ENCODE measurements around the gene GRB2. TPM values are rescaled to one million over a fixed set of nuclear protein-coding genes. Genes with fewer than 3 reads are reported as not detected.

Gene GRB2
- total and polyA plus RNA-seq, 2 experiments from 2014 or later = 89.0 to 112 TPM

DNA sequence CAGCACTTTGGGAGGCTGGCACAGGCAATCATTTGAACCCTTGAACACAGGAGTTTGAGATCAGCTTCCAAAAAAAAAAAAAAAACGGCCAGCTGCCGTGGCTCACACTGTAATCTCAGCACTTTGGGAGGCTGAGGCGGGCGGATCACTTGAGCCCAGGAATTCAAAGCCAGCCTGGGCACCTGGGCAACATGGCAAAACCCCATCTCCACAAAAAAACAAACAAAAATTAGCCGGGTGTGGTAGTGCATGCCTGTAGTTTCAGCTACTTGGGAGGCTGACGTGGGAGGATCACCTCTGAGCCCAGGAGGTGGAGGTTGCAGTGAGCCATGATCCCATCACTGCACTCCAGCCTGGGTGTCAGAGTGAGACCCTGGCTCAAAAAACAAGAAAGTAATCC, 39.0 kb downstream of the GRB2 start:
- no peak for ATAC-seq
- no peaks in the 10 kb centered on the region for H3K9me3 Mint-ChIP-seq
- no peak for DNase-seq (ENCODE audit: low spot score)
- Histone ChIP-seq H3K27ac (ENCODE audit: low read depth) (no peak overlapping the region), H2AFZ (no peak overlapping the region), H3F3A (replicated peaks; ENCODE audit: low read depth) (no peaks in the 10 kb centered on the region), H4K20me1 (replicated peaks; ENCODE audit: insufficient read depth) (peaks cover 64% of the 10 kb centered on the region), H3K27me3 (ENCODE audit: insufficient read depth) (no peaks in the 10 kb centered on the region), H3K4me2 (no peak overlapping the region), H3K4me1 (ENCODE audit: insufficient read depth) (peaks cover 44% of the 10 kb centered on the region), H3K79me2 (replicated peaks; ENCODE audit: insufficient read depth) (peaks cover 100% of the 10 kb centered on the region), H3K36me3 (ENCODE audit: insufficient read depth) (no peaks in the 10 kb centered on the region), H3K4me3 (no peak overlapping the region), H3K9me2 (ENCODE audit: insufficient read depth) (no peaks in the 10 kb centered on the region)
- peaks cover 32% of the 10 kb centered on the region for H3K4me1 Mint-ChIP-seq
- H3K27me3 Mint-ChIP-seq (ENCODE audit: insufficient read depth, low read depth, poor library complexity) = no peaks in the 10 kb centered on the region
- no peak for TF ChIP-seq CREB1 (CRISPR knock-in tag; IDR thresholded peaks at IDR 0.05; ENCODE audit: low read depth)
- no peak for TF ChIP-seq JUNB (IDR thresholded peaks at IDR 0.05; ENCODE audit: unreplicated experiment)
- TF ChIP-seq ZNF114 (CRISPR knock-in tag; IDR thresholded peaks at IDR 0.05) = no peak
- no peak for TF ChIP-seq EZH2phosphoT487 (IDR thresholded peaks at IDR 0.05; ENCODE audit: unreplicated experiment)
- TF ChIP-seq, protein P1, sequence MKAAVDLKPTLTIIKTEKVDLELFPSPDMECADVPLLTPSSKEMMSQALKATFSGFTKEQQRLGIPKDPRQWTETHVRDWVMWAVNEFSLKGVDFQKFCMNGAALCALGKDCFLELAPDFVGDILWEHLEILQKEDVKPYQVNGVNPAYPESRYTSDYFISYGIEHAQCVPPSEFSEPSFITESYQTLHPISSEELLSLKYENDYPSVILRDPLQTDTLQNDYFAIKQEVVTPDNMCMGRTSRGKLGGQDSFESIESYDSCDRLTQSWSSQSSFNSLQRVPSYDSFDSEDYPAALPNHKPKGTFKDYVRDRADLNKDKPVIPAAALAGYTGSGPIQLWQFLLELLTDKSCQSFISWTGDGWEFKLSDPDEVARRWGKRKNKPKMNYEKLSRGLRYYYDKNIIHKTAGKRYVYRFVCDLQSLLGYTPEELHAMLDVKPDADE (IDR thresholded peaks at IDR 0.05) = no peak
- TF ChIP-seq, protein P2, sequence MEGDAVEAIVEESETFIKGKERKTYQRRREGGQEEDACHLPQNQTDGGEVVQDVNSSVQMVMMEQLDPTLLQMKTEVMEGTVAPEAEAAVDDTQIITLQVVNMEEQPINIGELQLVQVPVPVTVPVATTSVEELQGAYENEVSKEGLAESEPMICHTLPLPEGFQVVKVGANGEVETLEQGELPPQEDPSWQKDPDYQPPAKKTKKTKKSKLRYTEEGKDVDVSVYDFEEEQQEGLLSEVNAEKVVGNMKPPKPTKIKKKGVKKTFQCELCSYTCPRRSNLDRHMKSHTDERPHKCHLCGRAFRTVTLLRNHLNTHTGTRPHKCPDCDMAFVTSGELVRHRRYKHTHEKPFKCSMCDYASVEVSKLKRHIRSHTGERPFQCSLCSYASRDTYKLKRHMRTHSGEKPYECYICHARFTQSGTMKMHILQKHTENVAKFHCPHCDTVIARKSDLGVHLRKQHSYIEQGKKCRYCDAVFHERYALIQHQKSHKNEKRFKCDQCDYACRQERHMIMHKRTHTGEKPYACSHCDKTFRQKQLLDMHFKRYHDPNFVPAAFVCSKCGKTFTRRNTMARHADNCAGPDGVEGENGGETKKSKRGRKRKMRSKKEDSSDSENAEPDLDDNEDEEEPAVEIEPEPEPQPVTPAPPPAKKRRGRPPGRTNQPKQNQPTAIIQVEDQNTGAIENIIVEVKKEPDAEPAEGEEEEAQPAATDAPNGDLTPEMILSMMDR (conservative IDR thresholded peaks at IDR 0.05; ENCODE audit: low read depth in 2 of 2) = no peak
- H3K4me3 Mint-ChIP-seq = no peak overlapping the region
- H3K36me3 Mint-ChIP-seq (ENCODE audit: low read depth) = no peaks in the 10 kb centered on the region
- no peak overlapping the region for H3K27ac Mint-ChIP-seq

DNA sequence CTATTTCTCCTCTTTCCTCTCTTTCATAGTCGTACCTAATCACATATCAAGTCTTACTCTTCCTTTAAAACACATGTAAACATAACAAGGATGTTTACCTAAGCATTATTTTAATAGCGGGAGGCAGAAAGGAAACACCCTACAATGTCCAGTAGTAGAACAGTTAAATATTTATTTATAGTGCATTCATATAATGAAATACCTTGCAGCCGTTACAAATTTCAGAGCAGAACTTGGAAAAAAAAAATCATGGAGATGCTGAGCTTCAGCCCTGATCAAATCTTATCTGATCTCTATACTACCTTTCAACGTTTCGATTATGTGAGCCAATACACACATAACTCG, 39.6 kb downstream of the GRB2 start:
- no peak overlapping the region for H3K27ac ChIP-seq (ENCODE audit: low read depth)
- no peaks in the 10 kb centered on the region for H3K9me3 Mint-ChIP-seq
- H3F3A ChIP-seq (replicated peaks; ENCODE audit: low read depth) = no peaks in the 10 kb centered on the region
- H3K9me2 ChIP-seq (ENCODE audit: insufficient read depth) = no peaks in the 10 kb centered on the region
- H2AFZ ChIP-seq = no peak overlapping the region
- H3K4me3 Mint-ChIP-seq = no peak overlapping the region
- peaks cover 100% of the 10 kb centered on the region for H3K79me2 ChIP-seq (replicated peaks; ENCODE audit: insufficient read depth)
- no peak overlapping the region for H3K4me2 ChIP-seq
- no peak overlapping the region for H3K27ac Mint-ChIP-seq
- H3K4me1 Mint-ChIP-seq = peaks cover 28% of the 10 kb centered on the region
- DNase-seq (ENCODE audit: low spot score) = no peak
- no peak for TF ChIP-seq ZNF114 (CRISPR knock-in tag; IDR thresholded peaks at IDR 0.05)
- TF ChIP-seq, protein P2 (conservative IDR thresholded peaks at IDR 0.05; ENCODE audit: low read depth in 2 of 2) = no peak
- TF ChIP-seq, protein P3, sequence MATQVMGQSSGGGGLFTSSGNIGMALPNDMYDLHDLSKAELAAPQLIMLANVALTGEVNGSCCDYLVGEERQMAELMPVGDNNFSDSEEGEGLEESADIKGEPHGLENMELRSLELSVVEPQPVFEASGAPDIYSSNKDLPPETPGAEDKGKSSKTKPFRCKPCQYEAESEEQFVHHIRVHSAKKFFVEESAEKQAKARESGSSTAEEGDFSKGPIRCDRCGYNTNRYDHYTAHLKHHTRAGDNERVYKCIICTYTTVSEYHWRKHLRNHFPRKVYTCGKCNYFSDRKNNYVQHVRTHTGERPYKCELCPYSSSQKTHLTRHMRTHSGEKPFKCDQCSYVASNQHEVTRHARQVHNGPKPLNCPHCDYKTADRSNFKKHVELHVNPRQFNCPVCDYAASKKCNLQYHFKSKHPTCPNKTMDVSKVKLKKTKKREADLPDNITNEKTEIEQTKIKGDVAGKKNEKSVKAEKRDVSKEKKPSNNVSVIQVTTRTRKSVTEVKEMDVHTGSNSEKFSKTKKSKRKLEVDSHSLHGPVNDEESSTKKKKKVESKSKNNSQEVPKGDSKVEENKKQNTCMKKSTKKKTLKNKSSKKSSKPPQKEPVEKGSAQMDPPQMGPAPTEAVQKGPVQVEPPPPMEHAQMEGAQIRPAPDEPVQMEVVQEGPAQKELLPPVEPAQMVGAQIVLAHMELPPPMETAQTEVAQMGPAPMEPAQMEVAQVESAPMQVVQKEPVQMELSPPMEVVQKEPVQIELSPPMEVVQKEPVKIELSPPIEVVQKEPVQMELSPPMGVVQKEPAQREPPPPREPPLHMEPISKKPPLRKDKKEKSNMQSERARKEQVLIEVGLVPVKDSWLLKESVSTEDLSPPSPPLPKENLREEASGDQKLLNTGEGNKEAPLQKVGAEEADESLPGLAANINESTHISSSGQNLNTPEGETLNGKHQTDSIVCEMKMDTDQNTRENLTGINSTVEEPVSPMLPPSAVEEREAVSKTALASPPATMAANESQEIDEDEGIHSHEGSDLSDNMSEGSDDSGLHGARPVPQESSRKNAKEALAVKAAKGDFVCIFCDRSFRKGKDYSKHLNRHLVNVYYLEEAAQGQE (IDR thresholded peaks at IDR 0.05; ENCODE audit: unreplicated experiment) = no peak
- no peak for TF ChIP-seq JUNB (IDR thresholded peaks at IDR 0.05; ENCODE audit: unreplicated experiment)
- no peak for TF ChIP-seq STAT1 (IDR thresholded peaks at IDR 0.05; ENCODE audit: unreplicated experiment)
- no peak for TF ChIP-seq POLR2AphosphoS5 (IDR thresholded peaks at IDR 0.05; ENCODE audit: low read depth)
- ATAC-seq = no peak
- H4K20me1 ChIP-seq (replicated peaks; ENCODE audit: insufficient read depth) = peaks cover 65% of the 10 kb centered on the region
- no peaks in the 10 kb centered on the region for H3K36me3 ChIP-seq (ENCODE audit: insufficient read depth)
- no peaks in the 10 kb centered on the region for H3K27me3 Mint-ChIP-seq (ENCODE audit: insufficient read depth, low read depth, poor library complexity)
- no peaks in the 10 kb centered on the region for H3K36me3 Mint-ChIP-seq (ENCODE audit: low read depth)
- H3K4me1 ChIP-seq (ENCODE audit: insufficient read depth) = peaks cover 38% of the 10 kb centered on the region
- no peak overlapping the region for H3K4me3 ChIP-seq
- no peaks in the 10 kb centered on the region for H3K27me3 ChIP-seq (ENCODE audit: insufficient read depth)

Data from GM23338 (cell line).